GM21390 (cell line): ENCODE measurements around the gene VPS26B.
"Not testable (repeated sequence)": the region's sequence is repeated elsewhere in the genome, so short reads cannot be mapped to it uniquely, and the experiment has no call there.

Experiments used
- ATAC-seq: cut with Tn5 transposase; IDR thresholded peaks from one replicate; pipeline ENCODE4 v1.9.1; 2021; ENCODE audit not compliant: unreplicated experiment

VPS26B gene

GRCh38 chr11:134278356-134278755 is 53.9 kb downstream of the VPS26B start:
- no peak for ATAC-seq

DNA sequence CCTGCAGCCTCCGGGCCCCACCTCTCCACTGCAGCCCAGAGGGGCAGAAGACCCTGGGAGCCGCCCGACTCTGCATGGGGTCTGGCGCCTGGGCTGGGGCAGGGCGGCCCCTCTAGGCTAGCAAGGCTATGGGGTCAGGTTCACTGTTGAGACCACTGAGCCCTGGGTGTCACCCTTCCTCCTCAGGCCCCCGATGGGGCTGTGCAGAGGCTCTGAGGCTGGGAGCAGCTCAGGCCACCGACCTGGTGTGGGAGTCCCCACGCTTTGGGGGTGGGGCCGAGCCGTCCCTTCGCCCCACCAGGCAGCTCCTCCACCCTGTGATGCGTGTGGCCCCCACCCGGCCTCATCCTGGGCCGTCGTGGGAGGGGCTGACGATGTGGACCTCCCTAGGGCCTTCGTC is 57.2 kb downstream of the VPS26B start:
- ATAC-seq = not testable (repeated sequence)

DNA sequence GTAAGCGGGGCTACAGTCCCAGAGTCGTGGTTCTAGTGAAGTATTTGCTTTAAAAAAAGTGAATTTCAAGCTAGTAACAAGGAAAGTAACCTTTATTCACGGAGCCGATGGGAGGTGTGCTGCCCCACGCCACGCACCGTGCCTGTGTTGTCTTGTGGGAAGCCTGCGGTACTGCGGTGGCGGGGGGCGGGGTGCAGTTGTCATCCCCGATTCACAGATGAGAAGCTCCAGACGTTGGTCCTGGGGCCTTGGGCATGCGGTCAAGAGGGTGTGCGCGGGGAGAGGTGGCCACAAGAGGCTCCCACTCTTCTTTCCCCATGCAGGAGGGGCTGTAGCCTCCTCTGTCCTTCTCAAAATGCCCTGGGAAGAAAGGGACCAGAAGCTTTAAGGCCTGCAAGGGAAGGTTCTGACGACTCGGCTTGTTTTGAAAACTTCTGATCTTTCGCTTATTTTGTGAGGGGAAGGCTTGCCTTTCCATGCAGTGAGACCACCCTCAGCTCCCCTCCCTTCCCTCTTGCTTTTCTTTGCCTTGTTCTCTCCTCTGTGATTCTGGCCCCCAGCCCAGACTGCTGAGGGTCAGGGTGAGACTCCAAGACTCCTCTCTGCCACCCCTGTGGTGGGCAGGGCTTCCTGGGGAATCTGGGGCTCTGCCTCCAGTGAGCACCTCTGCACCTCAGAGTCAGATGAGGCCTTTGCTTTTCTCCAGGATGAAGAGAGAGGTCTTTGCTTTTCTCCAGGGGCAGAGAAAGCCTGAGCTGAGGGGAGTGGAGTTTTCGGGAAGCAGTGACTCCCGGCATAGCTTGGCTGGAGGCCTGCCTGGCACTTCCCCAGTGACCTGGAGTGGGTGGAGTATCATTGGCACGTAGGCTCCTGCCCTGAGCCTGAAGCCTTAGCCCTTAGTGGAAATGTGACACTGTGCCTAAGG is 57.9 kb downstream of the VPS26B start:
- no peak for ATAC-seq

- no peak for ATAC-seq
Observed at GRCh38 chr11:134283461-134284230, 59.2 kb downstream of the VPS26B start.

GRCh38 chr11:134284349-134284748 is 59.9 kb downstream of the VPS26B start:
- not testable (repeated sequence) for ATAC-seq

GRCh38 chr11:134287561-134287960 is 63.1 kb downstream of the VPS26B start:
- no peak for ATAC-seq

GRCh38 chr11:134288486-134288885 is 64.0 kb downstream of the VPS26B start:
- ATAC-seq = no peak

- no peak for ATAC-seq
Observed at GRCh38 chr11:134289167-134289566, 64.7 kb downstream of the VPS26B start.

DNA sequence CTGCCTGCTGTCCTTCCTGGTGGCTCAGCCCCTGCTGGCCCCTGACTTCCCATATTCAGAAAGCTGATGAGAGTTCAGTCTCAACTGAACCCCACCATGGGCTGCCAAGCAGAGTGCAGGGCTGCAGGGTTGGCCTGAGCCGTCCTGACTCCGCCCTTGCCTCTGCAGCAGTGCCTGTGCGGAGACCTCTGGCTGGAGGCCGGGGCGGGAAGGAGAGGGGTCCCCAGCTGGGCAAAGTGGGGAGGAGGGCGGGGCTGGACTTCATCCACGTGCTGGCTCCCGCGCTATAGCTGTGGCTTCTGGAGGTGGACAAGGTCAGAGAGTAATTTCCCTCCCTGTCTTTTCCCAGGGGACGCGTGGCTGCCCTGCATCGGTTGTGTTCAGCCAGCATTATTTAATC is 65.3 kb downstream of the VPS26B start:
- no peak for ATAC-seq

- ATAC-seq = no peak
Observed at GRCh38 chr11:134290646-134291045, 66.2 kb downstream of the VPS26B start.

DNA sequence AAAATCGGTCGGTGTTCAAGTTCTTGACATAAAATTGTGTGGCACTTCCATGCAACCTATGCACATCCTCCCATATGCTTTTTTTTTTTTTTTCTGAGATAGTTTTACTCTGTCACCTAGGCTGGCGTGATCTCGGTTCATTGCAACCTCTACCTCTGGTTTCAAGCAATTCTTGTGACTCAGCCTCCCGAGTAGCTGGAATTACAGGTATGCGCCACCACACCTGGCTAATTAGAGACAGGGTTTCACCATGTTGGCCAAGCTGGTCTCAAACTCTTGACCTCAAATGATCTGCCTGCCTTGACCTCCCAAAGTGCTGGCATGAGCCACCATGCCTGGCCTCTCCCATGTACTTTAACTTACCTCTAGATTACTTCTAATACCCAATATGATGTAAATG is 66.7 kb downstream of the VPS26B start:
- no peak for ATAC-seq

DNA sequence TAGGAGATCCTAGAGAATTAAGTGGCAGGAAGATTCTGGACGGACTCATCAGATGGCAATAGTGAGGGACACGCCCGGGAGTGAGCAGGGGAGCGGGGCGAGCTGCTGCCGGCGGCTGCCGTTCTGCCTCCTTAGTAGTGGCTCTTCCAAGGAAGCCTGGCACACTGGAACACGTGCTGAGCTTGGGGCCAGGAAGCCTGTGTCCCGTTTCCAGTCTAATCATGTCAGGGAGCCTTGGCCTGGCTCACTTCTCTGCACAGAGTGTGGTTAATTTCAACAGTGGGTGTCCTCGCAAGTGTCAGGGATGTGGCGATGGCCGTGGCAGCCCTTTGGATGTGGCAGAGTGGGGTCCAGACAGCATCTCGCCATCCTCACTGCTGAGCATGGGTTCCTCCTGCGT is 68.2 kb downstream of the VPS26B start:
- ATAC-seq = no peak

DNA sequence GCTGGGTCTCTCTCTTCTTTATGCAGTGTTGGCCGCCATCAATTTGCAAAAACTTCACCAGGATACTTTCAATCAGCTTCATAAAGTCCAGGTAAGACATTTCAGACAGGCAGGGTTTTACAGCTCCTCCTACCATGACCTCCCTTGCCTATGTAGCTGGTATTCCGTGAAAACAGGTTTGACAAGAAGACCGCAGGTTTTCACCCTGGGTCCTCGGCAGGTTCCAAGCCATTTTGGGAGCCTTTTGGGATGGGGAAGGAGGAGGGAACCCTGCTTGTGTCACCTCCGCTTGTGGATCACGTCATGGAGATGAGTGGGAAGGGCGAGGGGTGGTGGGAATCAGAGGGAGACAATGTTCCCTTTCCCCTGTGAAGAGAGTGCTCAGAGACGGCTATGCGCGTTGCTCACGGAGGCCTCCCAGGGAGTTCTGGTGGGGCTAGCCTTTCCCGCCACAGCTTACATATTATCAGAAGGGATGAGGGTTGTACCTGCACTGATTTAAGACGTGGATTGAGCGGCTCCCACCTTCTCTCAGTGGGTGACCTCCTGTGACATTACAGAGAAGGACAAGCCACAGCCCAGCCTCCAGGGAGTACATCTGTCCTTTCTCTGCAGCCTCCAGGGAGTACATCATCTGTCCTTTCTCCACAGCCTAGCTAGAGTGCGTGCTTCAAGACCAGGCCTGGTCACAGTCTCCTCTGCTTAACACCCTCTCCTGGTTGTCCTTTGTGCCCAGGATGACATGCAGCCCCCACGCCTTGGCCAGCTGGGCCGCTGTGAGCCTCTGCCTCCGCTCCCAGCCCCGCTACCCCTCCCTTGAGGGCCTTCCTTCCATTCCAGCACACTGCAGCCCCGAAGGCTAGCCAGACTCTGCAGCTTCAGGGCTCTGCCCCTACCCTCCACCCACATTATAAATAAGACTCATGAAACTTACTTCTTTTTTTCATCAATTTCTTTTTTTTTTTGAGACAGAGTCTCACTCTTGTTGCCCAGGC is 68.9 kb downstream of the VPS26B start:
- no peak for ATAC-seq

DNA sequence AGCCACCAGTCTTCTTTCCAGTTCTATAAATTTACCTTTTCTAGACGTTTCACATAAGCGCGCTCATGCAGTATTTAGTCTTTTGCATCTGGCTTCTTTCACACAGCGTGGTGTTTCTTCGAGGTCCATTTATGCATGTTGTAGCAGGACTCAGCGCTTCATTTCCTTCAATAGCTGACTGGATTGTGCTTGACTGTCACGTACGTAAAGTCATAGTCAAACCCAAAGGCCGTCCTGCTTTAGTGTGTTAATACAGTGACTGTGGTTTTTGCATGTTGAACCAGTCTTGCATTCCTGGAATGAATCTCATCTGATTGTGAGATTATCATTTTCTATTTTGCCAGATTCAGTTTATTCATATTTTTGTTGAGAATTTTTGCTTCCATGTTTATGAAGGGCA is 70.2 kb downstream of the VPS26B start:
- ATAC-seq = no peak
